ENCODE measurements around the gene RAB5B. TPM values are rescaled to one million over a fixed set of nuclear protein-coding genes. Genes with fewer than 3 reads are reported as not detected.

The RAB5B gene
- total RNA-seq, 1 experiment from 2014 or later, result 102 TPM

- H3K4me1 ChIP-seq (ENCODE audit: control insufficient read depth, insufficient read depth, low read length), result no peaks in the 10 kb centered on the region
- intact Hi-C loops (cut with micrococcal nuclease; ENCODE audit: unreplicated experiment) (no loop called here), in situ Hi-C loops (cut with HindIII; ENCODE audit: low pct_unique_long_range_greater_than_20kb, low sequenced_read_pairs) (no loop called here)
- ATAC-seq (peak; percentile 36; the same call in 1 of the 2 replicates), DNase-seq (ENCODE audit: low read depth, low spot score) (no peak)
- BruUV-seq (replicated peaks), result no TSS peak
- no peaks in the 10 kb centered on the region for H3K9me3 ChIP-seq (ENCODE audit: control insufficient read depth, insufficient read depth, low read depth, low read length)
- H3K36me3 ChIP-seq (ENCODE audit: control insufficient read depth, insufficient read depth, low read length), result no peaks in the 10 kb centered on the region
- no peak overlapping the region for H3K4me3 ChIP-seq (ENCODE audit: low read depth in 2 of 2, low read length in 2 of 2)
- ChIA-PET POLR2A (no interaction called here), CTCF (interaction anchor here (0.6 kb wide), 1 partner anchor 25 kb away, joined by 4 read pairs; no protein-coding TSS in a partner anchor)
- no peaks in the 10 kb centered on the region for H3K27me3 ChIP-seq (ENCODE audit: control insufficient read depth, insufficient read depth, low read length)
- no peak for TF ChIP-seq SIN3A (IDR thresholded peaks at IDR 0.05; ENCODE audit: borderline replicate concordance, insufficient read depth, low read depth, low read length)
- no peak for TF ChIP-seq TCF7L2 (IDR thresholded peaks at IDR 0.05; ENCODE audit: low read depth, low read length)
- no peak for TF ChIP-seq CTCF (IDR thresholded peaks at IDR 0.05)
- TF ChIP-seq POLR2AphosphoS5 (IDR thresholded peaks at IDR 0.05; ENCODE audit: low read depth, low read length), result no peak
- no peak for TF ChIP-seq REST (IDR thresholded peaks at IDR 0.05; ENCODE audit: insufficient read depth in 1 of 2, low read depth in 2 of 2, low read length in 1 of 2)
- H3K27ac ChIP-seq (ENCODE audit: low read length), result no peak overlapping the region
Measured at GRCh38 chr12:55955344-55955743, 18.5 kb upstream of the RAB5B start.

GRCh38 chr12:55955800-55956508 is 17.9 kb upstream of the RAB5B start:
- no peaks in the 10 kb centered on the region for H3K9me3 ChIP-seq (ENCODE audit: control insufficient read depth, insufficient read depth, low read depth, low read length)
- H3K27me3 ChIP-seq (ENCODE audit: control insufficient read depth, insufficient read depth, low read length), result no peaks in the 10 kb centered on the region
- no peak overlapping the region for H3K27ac ChIP-seq (ENCODE audit: low read length)
- no peak overlapping the region for H3K4me3 ChIP-seq (ENCODE audit: low read depth in 2 of 2, low read length in 2 of 2)
- DNase-seq (ENCODE audit: low read depth, low spot score) (no peak), ATAC-seq (peak; percentile 78)
- ChIA-PET CTCF (interaction anchor here (0.9 kb wide), 1 partner anchor 216 kb away, joined by 3 read pairs; no protein-coding TSS in a partner anchor), POLR2A (interaction anchor here (0.5 kb wide), 1 partner anchor 30 kb away, joined by 3 read pairs; no protein-coding TSS in a partner anchor)
- intact Hi-C loops (cut with micrococcal nuclease; ENCODE audit: unreplicated experiment), result no loop called here
- H3K36me3 ChIP-seq (ENCODE audit: control insufficient read depth, insufficient read depth, low read length), result no peaks in the 10 kb centered on the region
- BruUV-seq (replicated peaks), result no TSS peak
- no peaks in the 10 kb centered on the region for H3K4me1 ChIP-seq (ENCODE audit: control insufficient read depth, insufficient read depth, low read length)
- in situ Hi-C loops (cut with HindIII; ENCODE audit: low pct_unique_long_range_greater_than_20kb, low sequenced_read_pairs), result no loop called here
- TF ChIP-seq SIN3A (IDR thresholded peaks at IDR 0.05; ENCODE audit: borderline replicate concordance, insufficient read depth, low read depth, low read length) (no peak), POLR2AphosphoS5 (IDR thresholded peaks at IDR 0.05; ENCODE audit: low read depth, low read length) (no peak), REST (IDR thresholded peaks at IDR 0.05; ENCODE audit: insufficient read depth in 1 of 2, low read depth in 2 of 2, low read length in 1 of 2) (no peak), TCF7L2 (IDR thresholded peaks at IDR 0.05; ENCODE audit: low read depth, low read length) (no peak), CTCF (IDR thresholded peaks at IDR 0.05) (no peak)
